Fibroblast of the conjunctiva (primary cell): Measurements from ENCODE around the gene TBL1X.
"Not testable (repeated sequence)": the region's sequence is repeated elsewhere in the genome, so short reads cannot be mapped to it uniquely, and the experiment has no call there.

Source experiments
- DNase-seq: peaks from one replicate; pipeline ENCODE4 v3.0.0-alpha.2; 2010; ENCODE audit warnings: low read depth

TBL1X gene

DNA sequence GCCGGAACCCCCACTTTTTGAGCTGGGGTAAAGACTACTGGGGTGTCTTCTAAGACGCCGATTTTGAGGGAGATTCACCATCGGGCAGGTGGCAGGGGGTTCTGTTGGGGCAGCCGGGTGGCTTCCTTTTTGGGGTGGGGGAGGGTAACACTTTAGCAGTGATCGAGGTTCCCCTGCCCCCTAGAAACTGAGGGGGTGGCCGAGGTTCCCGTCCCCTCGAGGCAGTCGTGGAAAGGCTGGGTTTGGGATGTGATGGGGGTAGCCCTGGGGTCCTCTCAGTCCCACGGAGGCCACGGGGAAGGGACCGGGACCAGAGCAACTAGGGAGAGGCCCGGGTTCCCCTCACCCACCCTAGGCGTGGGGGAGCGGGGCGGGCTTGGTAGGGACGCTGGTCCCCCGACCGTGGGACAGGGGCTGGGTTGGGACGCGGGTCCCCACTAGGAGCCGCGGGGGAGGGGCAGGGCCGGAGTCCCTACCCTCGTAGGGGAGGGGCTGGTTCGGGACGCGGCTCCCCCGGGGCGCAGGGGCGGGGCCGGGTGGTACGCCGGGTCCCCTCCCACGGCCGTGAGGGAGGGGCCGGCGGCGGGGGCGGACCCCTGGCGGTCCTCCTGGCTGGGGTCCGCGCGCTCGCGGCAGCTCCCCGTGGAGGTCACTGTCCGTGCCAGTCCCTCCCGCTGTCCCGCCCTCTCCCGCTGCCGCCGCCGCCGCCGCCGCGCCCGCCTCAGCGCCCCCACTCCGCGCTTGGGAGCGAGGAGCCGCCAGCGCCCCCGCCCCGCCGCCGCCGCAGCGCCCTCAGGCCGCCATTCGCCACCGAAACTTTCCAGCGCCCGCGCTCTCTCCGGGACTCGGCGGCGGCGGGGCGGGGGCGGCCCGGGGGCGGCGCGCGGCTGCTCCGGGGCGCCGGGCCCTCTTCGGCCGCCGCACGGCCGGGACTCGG, at the start of gene TBL1X:
Gene TBL1X, plus strand, starts transcription at position 624 of the 937 bp plus-strand sequence. CDS start 188,529 bp downstream, outside the sequence.
- DNase-seq: peak; percentile 35

DNA sequence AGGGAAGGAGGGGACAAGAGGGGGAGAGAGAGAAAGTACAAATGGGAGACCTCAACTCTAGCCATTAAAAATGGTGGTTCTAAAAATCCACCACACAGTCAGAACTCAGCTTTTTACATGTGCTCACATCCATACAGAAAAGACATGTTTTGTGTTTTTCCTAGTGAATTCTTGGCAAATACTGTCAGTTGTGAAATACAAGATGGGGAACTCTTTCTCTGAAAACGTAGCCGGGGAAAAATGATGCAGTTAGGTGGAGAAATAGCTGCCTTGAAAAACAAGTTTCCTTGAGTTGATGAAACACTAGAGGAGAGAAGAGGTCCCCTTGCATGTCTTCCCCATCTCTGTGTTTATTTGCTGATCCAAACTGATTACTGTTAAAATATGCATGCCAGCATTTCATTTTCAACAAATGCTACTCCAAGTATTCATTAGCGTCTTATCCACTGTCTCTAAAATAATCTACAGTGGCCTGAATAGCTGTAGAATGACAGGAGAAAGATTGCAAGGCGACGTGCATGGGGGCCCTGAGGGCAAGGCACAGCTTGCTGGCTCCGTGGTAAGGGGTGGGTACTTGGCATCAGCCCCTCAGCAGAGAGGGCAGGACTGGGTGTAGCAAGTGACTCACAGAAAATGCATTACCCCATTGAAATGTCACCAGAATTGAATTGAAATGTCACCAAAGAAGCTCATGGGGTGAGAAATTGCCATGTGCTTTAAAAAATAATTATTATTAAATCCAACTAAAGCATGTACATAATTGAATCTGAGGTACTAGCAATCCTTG, 48.1 kb upstream of the TBL1X start:
- DNase-seq: peak; percentile 43

DNA sequence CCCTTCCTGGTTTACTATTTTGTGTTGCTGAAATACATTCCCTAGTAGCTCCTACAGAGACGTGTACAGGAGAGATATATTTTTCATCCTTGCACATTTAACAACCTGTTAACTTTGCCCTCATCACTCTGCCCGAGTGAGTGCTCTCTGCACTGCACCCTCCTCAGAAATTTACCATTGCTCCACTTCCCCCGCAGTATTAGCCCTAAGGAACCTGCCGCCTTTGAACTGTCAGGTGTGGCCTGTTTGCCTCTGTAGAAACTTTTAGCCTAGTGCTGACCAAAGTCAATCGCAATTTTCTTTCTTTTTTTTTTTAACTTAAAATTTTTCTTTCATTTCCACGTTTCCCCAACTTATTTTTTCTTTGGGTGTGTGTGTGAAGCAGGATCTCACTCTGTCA, 46.6 kb upstream of the TBL1X start:
- DNase-seq: no peak

DNA sequence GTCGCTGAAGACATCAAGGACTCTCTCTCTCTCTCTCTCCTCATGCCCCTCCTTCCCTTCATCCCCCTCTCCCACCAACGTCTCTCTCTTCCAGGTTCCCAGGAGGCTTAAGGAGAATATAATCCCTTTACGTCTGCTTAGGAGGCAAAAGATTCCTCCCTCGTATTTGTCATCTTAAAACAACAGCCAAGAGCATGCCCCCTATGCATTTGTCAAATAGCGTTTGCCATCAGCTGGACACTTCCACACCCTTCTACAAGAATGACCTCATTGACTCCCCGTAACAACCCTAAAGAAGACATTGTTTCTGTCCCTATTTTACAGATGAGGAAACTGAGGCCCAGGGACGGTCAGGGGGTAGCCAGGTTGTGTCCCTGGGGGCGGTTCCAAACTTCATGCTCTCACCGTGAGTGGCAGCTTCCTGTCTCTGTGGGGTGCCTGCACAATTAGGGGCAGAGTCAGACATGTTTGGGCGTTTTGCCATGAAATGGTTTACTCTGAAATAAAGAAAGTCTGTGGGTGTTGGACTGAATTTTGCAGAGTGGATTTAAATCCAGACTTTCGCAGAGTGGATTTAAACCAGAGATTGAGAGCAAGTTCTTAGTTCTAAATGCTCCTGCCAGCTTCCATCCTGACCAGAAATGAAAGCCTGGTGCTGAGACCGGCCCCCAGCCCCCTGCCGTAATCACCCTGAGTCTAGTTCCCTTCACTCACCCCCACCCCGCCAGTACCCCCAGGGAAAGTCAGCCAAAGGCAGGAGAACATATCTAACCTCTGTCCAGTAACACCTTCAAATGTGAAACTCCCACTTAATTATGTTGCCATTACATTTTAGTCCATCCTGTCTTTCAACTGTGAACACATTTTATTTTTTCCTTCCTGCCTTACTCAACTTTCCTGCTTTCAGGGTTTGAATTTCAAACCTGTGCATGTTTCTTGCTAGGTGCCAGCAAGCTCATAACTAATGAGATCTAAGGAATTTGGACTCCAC, 44.3 kb upstream of the TBL1X start:
- DNase-seq: no peak

DNA sequence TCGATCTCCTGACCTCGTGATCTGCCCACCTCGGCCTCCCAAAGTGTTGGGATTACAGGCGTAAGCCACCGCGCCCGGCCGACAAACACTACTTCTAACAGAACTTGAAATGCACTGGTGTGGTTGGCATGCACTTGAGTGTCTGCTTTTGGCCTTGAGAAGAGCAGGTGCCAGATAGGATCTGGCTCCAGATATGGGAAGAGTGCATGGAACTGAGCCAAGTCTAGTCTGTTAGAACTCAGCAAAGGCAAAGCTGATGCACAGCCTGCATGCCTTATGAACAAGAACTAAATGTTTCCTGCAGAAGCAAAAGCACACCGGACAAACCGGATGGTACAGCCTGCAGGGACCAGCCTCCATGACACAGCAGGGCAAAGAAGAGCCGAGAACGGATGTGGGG, 35.1 kb upstream of the TBL1X start:
- DNase-seq: no peak

DNA sequence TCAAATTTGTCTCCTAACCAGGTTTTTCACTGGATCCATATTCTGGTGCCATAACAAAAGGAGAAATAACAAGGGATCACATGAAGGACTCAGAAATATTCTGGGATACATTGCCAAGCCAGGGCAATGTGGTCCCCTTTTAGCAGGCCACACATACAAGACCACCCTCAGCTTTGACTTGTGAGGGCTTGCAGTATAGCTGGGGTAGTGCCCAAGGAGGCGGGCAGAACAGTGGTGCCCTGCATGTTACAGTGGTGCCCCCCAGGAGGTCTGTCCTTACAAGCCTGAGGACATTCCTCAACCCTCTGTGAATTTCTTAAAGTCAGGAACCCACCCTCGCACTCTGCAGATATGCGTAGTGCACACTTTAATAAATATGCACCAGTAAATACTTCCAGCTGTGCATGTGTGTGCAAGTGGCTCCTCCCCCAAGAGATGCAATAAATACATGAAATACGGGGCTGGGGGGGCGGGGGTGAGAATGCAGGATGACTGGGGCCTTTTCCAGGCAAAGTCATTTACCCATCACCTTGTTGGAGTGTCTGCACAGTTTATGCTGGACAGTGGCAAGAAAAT, 34.4 kb upstream of the TBL1X start:
- DNase-seq: no peak

DNA sequence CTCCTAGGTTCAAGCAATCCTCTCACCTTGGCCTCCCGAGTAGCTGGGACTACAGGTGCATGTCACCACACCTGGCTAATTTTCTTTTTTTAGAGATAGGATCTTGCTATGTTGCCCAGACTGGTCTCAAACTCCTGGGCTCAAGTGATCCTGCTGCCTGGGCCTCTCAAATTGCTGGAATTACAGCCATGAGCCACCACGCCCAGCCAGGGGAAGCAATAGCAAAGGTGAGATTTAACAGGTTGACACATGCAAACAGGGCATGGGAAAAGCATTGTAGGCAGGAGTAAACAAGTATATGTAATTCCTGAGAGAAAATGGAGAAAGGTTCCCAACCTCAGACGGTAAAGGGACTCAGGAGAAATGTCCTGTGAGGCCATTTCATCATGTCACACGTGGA, 33.6 kb upstream of the TBL1X start:
- DNase-seq: no peak

DNA sequence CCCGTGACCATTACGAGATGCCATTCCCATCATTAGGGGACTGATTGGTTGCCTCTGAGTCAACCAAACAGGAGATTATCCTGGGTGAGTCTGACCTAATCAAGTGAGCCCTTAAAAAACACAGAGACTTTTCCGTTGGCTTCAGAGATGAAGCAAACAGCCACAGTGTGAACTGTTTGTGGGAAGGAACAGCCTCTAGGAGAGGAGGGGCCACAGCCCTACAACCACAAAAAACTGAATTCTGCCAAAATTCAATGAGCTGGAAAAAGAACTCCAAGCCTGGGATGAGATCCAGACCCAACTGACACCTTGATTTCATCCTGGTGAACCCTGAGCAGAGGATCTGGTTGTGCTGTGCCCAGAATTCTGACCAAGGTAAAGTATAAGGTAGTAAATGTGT, 31.3 kb upstream of the TBL1X start:
- DNase-seq: no peak

DNA sequence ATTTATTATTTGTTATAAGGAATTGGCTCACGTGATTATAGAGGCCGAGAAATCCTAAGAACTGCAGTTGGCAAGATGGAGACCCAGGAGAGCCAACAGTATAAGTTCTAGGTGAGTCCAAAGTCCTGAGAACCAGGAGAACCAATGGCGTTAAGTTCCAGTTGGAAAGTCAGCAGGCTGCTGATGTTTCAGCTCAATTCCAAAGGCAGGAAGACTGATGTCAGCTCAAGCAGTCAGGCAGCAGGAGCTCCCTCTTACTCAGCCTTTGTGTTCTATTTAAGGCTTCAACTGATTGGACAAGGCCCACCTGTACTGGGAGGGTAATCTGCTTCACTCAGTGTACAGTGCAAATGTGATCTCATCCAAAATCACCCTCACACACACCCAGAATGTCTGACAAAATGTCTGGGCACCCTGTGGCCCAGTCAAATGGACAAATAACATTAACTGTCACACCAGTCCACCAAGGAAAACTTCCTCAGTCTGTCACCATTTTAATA, 30.8 kb upstream of the TBL1X start:
- DNase-seq: no peak

DNA sequence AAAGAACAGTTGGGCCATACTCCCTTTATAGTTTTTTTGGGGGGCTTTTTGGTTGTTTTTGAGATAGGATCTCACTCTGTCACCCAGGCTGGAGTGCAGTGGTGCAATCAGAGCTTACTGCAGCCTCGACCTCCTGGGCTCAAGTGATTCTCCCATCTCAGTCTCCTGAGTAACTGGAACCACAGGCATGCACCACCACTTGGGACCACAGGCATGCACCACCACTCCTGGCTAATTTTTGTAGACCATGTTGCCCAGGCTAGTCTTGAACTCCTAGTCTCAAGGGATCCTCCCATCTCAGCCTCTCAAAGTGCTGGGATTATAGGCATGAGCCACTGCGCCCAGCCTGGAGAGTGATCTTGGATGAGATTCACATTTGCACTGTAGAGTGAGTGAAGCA, 29.8 kb upstream of the TBL1X start:
- DNase-seq: not testable (repeated sequence)

DNA sequence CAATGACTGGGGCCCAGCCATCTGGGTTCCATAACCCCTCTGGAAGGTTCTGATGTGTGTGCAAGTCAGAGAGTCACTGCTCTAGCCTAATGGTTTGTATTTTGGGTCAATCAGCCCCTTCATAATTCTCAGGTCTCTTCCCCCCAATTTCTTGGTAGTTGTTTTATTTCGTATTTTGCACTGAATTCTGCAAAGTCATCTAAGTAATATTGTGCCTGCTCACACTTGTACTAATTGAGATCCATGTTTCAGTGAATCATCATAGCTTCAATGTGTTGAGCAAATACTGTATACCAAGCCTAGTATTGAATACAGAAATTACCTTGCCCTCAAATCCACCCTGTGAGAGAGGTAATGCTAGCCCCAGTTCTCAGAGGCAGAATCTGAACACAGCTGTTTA, 28.0 kb upstream of the TBL1X start:
- no peak for DNase-seq

DNA sequence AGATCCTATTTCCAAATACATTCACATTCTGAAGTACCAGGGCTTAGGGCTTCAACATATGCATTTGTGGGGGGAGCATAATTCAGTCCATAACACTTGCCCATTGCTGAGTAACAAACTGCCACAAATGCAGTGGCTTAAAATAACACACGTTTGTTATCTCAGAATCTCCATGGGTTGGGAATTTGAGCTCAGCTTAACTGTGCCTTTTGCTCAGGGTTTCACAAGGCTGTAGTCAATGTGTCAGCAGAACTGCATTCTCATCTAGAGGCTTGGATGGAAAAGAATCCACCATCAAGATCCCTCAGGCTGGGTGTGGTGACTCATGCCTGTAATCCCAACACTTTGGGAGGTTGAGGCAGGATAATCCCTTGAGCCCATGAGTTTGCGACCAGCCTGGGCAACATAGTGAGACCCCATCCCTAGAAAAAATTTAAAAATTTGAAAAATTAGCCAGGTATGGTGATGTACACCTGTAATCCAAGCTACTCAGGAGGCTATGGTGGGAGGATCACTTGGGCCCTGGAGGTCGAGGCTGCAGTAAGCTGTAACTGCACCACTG, 25.8 kb upstream of the TBL1X start:
- no peak for DNase-seq

DNA sequence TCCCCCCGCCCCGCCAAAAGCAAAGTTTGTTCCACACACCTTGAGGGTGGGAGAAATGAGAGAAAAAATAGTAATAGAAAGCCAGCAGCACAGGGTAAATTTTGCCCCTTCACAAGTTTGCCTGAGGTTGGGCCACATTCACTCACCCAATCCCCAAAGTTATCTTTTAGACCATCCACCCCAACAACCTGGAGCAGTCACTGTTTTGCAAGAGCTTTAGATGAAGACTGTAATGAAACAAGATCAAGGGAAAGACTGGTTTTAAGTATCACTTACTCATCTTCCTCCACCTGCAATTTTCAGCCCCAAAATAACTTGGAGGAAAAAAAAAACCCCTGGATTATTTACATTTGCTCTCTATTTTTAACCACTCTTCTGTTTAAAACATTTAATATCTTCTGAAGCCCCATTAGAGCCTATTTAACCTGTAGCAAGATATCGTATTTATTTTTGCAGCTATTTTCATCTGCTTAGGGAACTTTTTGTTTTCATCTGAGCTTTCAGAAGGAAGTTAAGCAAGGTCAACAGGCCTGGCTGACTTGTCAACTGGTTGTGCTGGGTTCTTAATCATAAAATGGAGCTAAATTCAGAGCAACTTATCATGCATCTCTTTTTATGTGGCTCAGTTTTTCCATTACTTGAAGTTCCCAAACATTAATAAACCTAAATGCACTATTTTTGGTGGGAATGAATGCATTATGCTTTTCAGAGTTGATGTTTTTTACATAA, 24.6 kb upstream of the TBL1X start:
- no peak for DNase-seq

DNA sequence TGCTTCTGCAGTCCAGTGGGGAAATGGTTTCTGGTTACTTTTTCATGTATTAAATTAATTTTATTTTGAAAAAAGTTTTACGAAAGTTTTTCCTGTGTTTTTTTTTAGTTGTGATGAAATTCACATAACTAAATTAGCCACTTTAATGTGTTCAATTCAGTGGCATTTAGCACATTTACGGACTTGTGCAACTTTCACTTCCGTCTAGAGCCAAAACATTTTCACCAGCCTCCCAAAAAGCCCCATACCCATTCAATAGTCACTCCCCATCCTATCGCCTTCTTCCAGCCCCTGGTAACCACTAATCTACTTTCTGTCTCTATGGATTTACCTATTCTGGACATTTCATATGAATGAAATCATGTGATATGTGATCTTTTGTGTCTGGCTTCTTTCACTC, 22.8 kb upstream of the TBL1X start:
- DNase-seq: no peak

DNA sequence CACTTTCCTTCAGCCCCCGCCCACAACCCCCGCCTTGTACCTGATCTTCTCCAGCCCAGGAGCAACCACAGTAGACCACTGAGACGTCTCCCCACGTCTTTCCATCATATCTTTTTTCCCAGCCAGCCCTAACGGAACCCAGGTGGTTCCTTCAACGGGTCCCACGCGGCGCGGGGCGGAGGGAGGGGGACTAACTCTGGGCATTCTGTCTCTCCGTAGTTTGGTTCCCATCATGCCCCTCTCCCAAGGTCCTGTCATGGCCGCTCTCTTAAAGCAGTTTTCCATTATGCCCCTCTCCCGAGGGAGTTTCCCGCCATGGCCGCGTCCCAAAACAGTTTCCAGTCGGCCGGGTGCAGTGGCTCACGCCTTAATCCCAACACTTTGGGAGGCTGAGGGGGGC, 21.5 kb upstream of the TBL1X start:
- no peak for DNase-seq

DNA sequence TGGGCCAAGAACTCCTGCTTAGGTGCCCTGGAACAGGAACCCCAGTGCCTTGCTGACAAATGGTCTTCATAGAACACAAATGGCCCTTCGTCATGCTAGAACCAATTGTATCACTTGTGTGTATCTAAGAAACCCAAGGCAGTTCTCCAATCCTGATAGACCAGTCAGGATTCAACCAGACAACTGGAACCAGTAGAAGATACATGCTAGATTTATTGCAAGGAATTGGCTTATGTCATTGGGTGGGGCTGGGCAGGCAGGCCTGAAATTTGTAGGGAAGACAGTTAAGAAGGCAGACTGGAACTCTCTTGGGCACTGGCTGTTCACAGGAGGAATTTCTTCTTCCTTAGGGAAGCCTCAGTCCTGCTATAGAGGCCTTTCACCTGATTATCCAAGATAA, 17.0 kb upstream of the TBL1X start:
- DNase-seq: no peak

DNA sequence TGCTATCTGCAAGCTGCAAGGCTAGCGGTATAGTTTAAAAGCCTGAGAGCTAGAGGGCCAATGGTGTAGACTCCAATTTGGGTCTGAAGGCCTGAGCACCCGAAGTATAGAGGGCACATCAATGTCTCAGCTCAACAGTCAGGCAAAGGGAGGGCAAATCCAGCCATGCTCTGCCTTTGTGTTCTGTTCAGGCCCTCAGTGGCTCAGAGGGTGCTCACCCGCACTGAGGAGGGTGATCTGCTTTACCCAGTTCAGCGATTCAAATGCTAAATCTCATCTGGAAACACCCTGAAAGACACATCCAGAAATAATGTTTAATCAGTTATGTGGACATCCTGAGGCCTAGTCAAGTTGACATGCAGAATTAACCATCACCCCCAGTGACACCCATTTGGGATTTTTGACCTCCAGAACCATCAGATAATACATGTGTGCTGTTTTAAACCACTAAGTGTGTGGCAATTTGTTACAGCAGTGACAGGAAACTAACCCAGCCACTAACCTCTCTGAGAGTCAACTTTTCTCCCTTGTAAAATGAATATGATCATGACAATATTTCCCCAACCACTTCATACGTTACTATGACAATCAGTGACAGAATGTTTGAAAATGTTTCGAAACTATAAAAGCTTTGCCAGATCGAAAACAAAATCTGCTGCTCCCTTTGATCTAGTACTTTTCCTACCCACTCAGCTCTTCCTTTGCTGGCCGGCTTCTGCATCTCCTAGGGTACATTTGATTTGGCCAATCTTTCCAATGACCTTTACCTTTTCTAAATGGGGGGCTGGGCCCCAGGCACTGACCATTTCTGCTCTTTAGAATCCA, 8.4 kb upstream of the TBL1X start:
- no peak for DNase-seq

DNA sequence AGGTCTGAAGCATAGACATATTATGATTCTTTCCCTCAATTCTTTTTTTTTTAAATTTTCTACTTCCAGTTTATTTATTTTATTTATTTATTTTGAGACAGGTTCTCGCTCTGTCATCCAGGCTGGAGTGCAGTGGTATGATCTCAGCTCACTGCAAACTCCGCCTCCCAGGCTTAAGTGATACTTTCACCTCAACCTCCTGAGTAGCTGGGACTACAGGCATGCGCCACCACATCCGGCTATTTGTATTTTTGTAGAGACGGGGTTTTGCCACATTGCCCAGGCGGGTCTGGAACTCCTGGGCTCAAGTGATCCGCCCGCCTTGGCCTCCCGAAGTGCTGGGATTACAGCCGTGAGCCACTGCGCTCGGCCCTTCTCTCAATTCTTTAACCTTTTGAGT, 6.8 kb upstream of the TBL1X start:
- DNase-seq: not testable (repeated sequence)

DNA sequence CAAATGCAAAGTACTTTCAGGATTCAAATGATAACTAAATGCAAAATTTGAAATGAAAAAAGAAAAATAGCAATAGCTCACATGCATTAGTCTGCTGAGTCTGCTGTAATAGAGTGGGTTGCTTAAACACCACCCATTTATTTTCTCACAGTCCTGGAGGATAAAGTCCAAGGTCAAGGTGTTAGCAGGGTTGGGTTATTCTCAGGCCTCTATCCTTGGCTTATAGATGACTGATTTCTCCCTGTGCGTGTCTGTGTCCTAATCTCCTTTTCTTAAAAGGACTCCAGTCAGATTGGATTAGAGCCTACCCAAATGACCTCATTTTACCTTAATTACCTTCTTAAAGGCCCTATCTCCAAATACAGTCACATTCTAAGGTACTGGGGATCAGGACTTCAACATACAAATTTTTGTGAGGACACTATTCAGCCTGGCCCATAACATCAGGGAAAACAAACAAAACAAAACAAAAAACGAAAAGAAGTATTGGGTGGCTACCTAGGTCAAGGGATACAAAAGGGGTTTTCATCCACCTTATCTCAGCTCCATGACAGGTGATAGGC, 6.3 kb upstream of the TBL1X start:
- no peak for DNase-seq
